Measurements from ENCODE around the gene CRACR2B. TPM values are rescaled to one million over a fixed set of nuclear protein-coding genes. Genes with fewer than 3 reads are reported as not detected.

CRACR2B gene
- total and polyA plus RNA-seq, 11 donors = 8.8 to 43.5 (median 17.7) TPM

DNA sequence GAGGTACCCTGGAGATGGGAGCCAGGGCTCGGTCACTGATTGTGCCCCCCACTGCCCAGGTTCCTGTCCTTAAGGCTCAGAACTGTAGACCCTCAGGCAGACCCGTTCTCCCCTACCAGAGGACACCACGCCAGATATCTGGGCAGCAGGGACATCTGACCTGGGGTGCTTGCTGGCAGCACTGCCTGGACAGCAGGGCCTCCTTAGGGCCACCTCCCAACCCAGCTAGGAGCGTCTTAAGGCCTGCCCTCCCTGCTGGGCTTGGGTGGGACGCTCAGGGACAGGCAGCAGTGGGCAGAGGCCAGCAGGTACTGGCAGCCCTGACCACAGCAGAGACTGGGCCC lies 11.5 kb downstream of the CRACR2B start:
- intact Hi-C loops (cut with DNase I) = no loop called here
- peaks cover 0 to 56% (median 48%) of the 10 kb centered on the region in 9 donors for H3K36me3 ChIP-seq
- H3K27me3 ChIP-seq = no peaks in the 10 kb centered on the region
- ATAC-seq = no peak
- TF ChIP-seq, protein P1, sequence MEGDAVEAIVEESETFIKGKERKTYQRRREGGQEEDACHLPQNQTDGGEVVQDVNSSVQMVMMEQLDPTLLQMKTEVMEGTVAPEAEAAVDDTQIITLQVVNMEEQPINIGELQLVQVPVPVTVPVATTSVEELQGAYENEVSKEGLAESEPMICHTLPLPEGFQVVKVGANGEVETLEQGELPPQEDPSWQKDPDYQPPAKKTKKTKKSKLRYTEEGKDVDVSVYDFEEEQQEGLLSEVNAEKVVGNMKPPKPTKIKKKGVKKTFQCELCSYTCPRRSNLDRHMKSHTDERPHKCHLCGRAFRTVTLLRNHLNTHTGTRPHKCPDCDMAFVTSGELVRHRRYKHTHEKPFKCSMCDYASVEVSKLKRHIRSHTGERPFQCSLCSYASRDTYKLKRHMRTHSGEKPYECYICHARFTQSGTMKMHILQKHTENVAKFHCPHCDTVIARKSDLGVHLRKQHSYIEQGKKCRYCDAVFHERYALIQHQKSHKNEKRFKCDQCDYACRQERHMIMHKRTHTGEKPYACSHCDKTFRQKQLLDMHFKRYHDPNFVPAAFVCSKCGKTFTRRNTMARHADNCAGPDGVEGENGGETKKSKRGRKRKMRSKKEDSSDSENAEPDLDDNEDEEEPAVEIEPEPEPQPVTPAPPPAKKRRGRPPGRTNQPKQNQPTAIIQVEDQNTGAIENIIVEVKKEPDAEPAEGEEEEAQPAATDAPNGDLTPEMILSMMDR (IDR thresholded peaks at IDR 0.05) = no peak
- TF ChIP-seq POLR2A (IDR thresholded peaks at IDR 0.05) = no peak
- WGBS, 4 donors = 70 to 90% (median 82%) methylated on average over 3 to 5 of the region's 5 CpGs
- H3K4me3 ChIP-seq = no peak overlapping the region
- no peaks in the 10 kb centered on the region for H3K9me3 ChIP-seq
- peak overlapping the region in 3 of 12 donors; percentile 30 to 34 (median 31) for H3K27ac ChIP-seq
- peaks cover 10 to 82% (median 54%) of the 10 kb centered on the region in 12 donors for H3K4me1 ChIP-seq
- DNase-seq = no peak

DNA sequence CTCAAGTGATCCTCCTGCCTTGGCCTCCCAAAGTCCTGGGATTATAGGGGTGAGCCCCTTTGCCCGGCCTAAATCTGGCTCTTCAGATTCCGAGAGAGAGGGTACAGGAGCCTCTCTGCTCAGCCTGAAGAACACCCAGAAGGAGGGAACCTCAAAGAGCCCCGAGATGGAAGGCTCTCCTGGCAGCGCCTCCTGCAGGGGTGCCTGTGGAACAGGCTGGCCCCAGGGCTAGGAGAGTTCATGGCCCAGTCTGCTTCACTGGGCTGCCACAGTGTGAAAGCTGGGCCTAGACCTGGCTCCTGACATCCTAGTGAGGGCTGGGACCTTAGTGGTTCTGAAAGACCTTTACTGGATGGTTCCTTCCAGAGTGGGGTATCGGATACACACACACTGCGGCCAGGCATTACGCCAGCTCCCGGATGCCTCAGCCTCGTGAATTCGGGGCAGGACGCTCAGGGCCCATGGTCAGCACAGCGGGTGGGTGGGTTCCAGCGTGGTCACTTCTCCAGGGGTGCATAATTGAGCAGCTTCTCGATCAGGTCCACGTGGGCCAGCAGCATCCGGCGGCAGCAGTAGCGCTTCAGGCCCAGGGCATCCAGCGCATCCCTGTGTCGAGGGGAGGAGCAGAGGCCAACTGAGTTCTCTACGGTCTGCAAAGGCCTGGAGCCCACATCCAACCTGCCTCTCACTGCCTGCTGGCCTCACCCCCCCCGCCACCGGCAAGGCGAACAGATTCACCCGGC lies 12.3 kb downstream of the CRACR2B start:
- intact Hi-C loops (cut with DNase I) = loop anchor here in 1 of 10 donors (5.0 kb wide), 1 partner anchor 33 kb away; the partner anchor contains the start of genes PIDD1 and RPLP2
- 73 to 79% (median 74%) methylated on average over 12 to 25 of the region's 25 CpGs for WGBS, 4 donors
- Histone ChIP-seq H3K4me1 (peaks cover 7 to 82% (median 52%) of the 10 kb centered on the region in 12 donors), H3K27ac (no peak overlapping the region), H3K4me3 (peak overlapping the region in 3 of 12 donors; percentile 92 to 100 (median 94)), H3K9me3 (no peaks in the 10 kb centered on the region), H3K36me3 (peaks cover 0 to 56% (median 48%) of the 10 kb centered on the region in 9 donors), H3K27me3 (no peaks in the 10 kb centered on the region)
- TF ChIP-seq POLR2A (IDR thresholded peaks at IDR 0.05) = no peak
- TF ChIP-seq, protein P1 (IDR thresholded peaks at IDR 0.05) = no peak
- DNase-seq (peak in 1 of 5 donors; percentile 31), ATAC-seq (no peak)

DNA sequence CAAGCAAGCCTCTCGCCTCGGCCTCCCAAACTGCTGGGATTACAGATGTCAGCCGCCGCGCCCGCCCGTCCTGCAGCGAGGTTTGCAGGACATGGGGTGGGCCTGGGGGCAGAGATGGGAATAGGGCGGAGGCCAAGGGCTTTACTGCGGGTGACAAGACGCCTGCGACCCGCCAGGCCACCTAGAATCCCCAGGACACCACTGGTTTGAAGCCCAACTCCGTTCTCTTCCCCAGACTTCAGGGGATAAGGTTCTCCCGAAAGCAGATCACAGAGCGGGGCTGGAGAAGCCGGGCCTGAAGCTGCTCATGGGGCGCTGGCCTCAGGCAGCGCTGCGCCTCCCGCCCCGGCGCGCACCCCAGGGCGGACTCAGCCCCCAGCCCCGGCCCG lies 14.3 kb downstream of the CRACR2B start:
- no peak for TF ChIP-seq POLR2A (IDR thresholded peaks at IDR 0.05)
- TF ChIP-seq, protein P1 (IDR thresholded peaks at IDR 0.05) = no peak
- intact Hi-C loops (cut with DNase I) = loop anchor here in 2 of 10 donors (1.0 to 5.0 kb wide), 2 partner anchors 33 to 35 kb away; partner anchors contain the start of genes RPLP2 (in 2 of the 2) and PIDD1 (in 1 of the 2)
- Histone ChIP-seq H3K36me3 (peaks cover 0 to 44% (median 36%) of the 10 kb centered on the region in 9 donors), H3K27ac (peak overlapping the region; percentile 86 to 99 (median 96)), H3K4me3 (peak overlapping the region; percentile 78 to 100 (median 93)), H3K9me3 (no peaks in the 10 kb centered on the region), H3K27me3 (no peaks in the 10 kb centered on the region), H3K4me1 (peaks cover 7 to 83% (median 55%) of the 10 kb centered on the region in 12 donors)
- ATAC-seq = peak in 2 of 4 donors; percentile 2 to 9
- DNase-seq = no peak
- 1% methylated on average over 16 to 27 of the region's 27 CpGs for WGBS, 4 donors

DNA sequence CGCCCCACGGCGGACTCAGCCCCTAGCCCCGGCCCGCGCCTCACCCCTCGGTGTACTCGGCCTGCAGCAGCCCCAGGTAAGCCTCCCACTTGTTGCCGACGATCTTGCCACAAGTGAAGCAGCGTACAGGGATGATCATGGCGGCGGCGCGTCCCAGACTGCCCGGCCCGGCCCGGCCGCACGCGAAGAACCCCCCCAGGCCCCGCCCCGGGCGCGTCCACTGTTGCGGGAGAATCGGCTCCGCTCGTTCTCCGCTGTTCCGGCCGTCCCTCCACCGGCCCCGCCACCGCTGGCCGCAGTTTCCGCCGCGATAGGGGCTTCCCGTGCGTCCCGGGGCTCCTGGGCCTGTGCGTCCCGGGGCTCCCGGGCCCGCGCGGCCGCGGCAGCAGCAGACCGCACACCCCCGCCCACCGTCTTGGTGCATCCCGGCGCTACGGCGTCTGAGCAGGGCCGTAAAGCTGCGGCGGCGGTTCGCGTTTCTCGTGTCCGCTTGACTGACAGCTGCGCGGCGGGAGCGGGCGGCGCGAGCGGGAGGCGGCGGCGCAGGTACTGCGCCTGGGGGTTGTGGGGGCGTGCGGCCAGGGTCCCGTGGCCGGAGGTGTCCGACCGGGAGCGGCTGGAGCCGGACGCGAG lies 14.8 kb downstream of the CRACR2B start, which contains the start of the genes POLR2L and TSPAN4:
Gene POLR2L, minus strand, starts transcription at position 160 of the 633 bp plus-strand sequence. Its CDS starts 21 bp downstream, at position 139.
Gene TSPAN4, plus strand, starts transcription at position 483 of the 633 bp plus-strand sequence. CDS start 7,453 bp downstream, outside the sequence.
- TF ChIP-seq, protein P1 (IDR thresholded peaks at IDR 0.05) = no peak
- TF ChIP-seq POLR2A (IDR thresholded peaks at IDR 0.05) = peak in 1 of 2 donors; percentile 93
- Histone ChIP-seq H3K27ac (peak within 1 kb of the TSS; percentile 86 to 99 (median 96)), H3K9me3 (no peaks in the 10 kb centered on the region), H3K27me3 (no peaks in the 10 kb centered on the region), H3K4me1 (peaks cover 7 to 78% (median 50%) of the 10 kb centered on the region in 12 donors), H3K4me3 (peak within 1 kb of the TSS; percentile 78 to 100 (median 93)), H3K36me3 (peaks cover 0 to 39% (median 31%) of the 10 kb centered on the region in 9 donors)
- 0% methylated on average over 15 to 87 of the region's 87 CpGs for WGBS, 4 donors
- peak in 2 of 4 donors; percentile 63 to 64 for ATAC-seq
- intact Hi-C loops (cut with DNase I) = loop anchor here in 2 of 10 donors (1.0 to 5.0 kb wide), 2 partner anchors 33 to 35 kb away; partner anchors contain the start of genes RPLP2 (in 2 of the 2) and PIDD1 (in 1 of the 2)
- DNase-seq = peak; percentile 92 to 94 (median 93)

Measured in heart left ventricle (tissue), 16 donors.